ENCODE results near the gene ERN1.
"Not testable (repeated sequence)": the region's sequence is repeated elsewhere in the genome, so short reads cannot be mapped to it uniquely, and the experiment has no call there.

ERN1 gene

DNA sequence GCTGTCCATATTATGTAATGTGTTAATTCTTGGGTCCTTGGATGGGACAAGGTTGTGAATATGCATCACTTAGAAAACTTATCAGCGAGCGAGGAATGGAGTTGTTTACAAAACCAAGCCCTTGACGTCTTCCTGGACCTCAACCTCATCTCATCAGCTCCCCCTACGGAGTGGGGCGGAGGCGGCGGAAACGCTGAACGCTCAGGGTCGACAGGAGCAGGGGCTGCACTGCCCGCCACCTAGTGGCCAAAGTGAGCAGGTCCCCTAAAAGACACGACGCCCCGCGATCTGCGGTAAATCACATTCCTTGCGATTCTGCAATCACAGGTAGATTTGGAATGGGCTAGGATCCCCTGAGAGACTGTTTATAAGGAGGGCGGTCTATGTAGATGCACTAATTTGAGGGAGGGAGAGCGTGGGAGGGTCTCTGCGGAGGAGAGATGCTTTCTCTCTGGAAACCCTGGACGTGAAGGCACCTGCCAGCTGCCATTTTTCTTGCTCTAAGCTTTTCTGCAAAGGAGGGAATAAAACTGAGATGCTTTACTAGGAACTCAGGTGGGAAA, 104.1 kb downstream of the ERN1 start:
- peak; percentile 53 for DNase-seq (ENCODE audit: low spot score)

DNA sequence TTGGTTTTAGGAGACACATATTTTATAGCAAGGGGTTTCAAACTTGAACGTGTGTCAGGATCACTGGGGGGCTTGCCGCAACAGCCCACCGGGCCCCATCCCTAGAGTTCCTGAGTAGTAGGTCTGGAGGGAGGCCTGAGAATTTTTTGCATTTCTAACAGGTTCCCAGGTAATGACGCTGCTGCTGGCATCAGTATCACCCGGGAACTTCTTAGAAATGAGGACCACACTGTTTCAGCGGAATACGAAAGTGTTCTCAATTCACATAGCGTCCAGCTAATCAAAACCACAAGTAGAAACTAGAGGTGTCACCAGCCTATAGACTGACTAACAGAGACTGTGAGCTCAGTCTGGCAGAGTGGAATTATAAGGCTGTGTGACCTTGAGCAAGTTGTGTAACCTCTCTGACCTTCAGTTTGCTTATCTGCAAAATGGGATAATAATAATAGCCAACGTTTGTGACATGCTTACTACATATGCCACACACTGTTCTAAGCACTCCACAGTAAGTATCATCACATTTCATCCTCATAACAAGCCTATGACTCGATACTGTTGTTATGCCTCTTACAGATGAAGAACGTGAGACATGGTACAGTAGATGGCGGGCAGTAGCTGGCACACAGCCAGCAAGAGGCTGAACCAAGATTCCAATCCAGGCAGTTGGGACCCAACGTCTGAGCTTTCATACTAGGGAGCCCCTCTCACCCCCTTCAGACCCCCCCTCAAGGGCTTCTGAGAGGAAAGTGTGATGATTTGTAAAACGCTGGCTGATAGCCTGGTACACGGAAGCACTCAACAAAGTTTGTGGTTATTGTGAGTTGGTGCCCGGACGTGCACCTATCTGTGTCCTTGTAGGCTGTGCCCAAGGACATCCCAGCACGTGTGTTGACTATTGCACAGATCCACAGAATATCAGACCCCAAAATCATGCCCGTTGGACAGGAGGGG, 104.9 kb downstream of the ERN1 start:
- DNase-seq (ENCODE audit: low spot score) = no peak

DNA sequence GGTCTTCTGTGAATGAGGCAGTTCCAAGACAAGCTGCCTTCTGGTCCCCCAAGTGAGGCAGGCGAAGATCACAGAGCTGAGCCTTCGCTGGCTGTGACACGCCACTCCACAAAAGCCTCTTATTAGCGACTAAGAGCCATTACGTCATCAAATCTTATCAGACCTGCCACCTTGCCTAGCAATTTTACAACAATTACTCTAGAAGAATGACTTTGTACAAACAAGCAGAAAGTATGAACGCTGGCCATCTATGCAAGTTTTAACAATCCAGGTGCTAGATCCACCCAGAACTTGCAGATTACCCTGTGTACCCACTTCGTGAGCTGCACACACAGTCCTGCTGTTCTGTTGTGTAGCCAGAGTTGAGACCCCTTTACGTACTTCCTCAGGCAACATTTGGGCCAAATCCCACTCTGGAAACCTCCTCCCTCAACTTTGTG, 105.7 kb downstream of the ERN1 start:
- no peak for DNase-seq (ENCODE audit: low spot score)

DNA sequence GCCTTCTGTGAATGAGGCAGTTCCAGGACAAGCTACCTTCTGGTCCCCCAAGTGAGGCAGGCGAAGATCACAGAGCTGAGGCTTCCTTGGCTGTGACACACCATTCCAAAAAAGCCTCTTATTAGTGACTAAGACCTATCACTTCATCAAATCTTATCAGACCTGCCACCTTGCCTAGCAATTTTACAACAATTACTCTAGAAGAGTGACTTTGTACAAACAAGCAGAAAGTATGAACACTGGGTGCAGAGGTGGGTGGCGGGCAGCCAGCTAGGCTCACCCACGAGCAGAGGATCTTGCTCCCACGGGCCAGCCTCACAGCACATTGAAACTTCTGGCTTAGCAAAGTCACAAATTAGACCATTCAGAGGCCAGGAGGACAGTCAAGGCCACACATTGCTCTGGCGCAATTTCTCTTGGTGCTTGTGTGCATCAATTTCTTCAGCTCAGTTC, 107.3 kb downstream of the ERN1 start:
- DNase-seq (ENCODE audit: low spot score) = no peak

DNA sequence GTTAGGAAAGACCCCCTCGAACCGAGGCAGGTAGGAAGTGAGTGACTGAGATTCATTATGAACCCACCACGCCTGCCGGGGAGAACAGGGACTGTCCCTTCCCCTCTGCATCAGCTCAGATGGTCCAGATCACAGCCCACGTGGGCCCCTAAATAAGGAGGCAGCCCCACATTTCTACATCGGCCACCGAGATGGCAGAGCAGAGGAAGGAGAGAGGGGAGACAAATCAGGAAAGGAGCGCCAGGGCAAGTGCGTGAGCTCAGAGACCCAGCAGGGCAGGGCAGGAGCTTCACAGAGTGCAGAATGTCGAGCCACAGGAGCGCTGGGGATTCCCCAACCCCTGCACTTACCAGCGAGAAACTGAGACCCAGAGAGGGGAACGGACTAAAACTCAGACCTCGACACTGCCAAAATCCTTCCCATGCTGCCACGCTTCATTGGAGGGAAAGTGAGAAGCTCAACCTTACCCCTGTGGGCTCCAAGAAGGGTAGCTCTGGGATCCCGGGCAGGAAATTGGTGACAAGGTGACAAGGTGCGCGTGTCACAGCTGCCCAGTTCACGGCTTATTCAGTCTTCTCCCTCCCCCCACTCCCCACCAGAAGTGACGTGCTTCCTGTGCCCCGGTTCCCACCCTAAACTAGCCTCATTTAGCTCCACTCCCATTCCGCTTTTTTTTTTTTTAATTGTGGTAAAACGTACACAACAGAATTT, 109.7 kb downstream of the ERN1 start, which contains the start of gene ICAM2:
TSS of gene ICAM2 (minus strand) at position 578 of the 711 bp plus-strand sequence. CDS start 13,942 bp downstream, outside the sequence.
- no peak for DNase-seq (ENCODE audit: low spot score)

DNA sequence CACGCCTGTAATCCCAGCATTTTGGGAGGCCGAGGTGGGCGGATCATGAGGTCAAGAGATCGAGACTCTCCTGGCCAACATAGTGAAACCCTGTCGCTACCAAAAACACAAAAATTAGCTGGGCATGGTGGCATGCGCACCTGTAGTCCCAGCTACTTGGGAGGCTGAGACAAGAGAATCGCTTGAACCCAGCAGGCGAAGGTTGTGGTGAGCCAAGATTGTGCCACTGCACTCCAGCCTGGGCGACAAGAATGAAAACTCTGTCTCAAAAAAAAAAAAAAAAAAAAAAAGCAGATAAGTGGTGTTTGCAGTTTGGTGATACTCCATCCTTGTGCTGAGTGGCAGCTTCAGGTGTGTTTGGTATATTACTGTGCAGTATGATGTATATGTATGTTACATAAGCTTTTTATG, 110.4 kb downstream of the ERN1 start:
- DNase-seq (ENCODE audit: low spot score) = not testable (repeated sequence)

DNA sequence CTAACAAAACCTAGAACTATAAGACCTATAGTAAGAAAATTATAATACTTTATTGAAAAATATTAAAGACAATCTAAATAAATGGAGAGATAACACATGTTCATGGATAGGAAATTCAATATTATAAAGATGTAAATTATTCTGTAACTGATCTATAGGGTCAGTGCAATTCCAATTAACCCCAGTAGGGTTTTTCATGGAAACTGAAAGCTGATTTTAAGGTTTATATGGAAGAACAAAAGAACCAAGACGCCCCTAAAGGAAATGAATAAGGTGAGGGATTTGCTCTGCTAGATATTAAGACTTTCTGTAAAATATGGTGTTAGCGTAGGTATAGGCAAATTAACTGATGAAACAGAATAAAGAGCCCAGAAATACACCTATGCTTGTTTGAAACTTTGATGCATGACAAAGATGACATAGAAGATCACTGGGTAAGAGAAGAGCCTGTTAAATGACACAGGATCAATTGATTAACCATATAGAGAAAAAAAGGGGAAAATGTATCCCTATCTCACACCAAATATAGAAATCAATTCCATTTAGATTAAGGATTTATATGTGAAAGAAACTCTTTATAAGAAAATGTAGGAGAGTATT, 112.5 kb downstream of the ERN1 start:
- no peak for DNase-seq (ENCODE audit: low spot score)

DNA sequence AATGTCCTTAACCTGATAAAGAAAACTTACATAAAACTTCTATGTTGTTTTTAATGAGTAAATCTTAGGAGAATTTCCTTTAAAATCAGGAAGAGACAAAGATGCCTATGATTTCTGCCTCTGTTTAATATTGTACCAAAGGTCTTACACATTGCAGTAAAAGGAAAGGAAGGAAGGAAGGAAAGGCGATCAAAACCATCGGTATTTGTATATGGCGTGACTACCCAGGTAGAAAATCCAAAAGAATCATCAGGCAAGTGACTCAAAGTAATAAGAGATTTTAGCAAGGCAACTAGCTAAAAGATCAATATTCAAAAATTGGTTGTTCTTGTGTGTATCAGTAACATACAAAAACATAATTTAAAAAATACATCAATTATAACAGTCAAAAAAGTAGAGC, 113.0 kb downstream of the ERN1 start:
- no peak for DNase-seq (ENCODE audit: low spot score)

DNA sequence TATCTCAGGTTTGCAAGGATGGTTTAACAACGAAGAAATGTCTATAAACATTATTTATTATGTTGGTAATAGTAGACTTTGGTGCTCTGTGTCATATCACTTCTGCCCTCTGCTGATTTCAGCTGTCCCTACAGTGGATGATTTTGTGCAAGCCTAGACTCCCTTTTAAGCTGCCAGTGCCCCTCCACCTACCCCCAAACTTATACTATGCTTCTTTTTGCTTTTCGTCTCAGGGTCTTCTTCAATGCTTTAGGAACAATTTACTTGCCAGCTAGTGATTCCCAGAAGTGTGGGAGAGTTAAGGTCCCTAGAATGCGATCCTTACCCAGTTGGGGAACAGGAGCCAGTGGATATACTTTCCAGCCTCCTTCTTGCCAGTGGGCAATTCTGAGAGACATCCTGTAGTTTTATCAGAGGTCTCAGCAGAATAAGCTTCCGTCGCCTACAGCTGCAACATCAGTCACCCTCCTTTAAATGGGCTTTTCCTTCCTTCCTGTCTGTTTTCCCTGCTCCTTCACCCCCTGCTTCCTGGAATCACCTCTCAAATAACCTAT, 113.6 kb downstream of the ERN1 start:
- DNase-seq (ENCODE audit: low spot score) = no peak

DNA sequence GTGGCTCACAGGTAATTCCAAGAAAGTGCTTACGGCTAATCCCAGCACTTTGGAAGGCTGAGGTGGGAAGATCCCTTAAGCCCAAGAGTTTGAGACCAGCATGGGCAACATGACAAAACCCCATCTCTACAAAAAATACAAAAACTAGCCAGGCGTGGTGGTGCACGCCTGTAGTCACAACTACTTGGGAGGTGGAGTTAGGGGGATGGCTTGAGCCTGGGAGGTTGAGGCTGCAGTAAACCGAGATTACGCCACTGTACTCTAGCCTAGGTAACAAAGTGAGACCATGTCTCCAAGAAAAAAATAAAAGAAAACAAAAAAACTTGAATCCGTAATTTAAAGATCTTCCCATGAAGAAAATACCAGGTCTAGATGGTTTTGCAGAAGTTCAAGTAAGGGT, 114.5 kb downstream of the ERN1 start:
- no peak for DNase-seq (ENCODE audit: low spot score)

DNA sequence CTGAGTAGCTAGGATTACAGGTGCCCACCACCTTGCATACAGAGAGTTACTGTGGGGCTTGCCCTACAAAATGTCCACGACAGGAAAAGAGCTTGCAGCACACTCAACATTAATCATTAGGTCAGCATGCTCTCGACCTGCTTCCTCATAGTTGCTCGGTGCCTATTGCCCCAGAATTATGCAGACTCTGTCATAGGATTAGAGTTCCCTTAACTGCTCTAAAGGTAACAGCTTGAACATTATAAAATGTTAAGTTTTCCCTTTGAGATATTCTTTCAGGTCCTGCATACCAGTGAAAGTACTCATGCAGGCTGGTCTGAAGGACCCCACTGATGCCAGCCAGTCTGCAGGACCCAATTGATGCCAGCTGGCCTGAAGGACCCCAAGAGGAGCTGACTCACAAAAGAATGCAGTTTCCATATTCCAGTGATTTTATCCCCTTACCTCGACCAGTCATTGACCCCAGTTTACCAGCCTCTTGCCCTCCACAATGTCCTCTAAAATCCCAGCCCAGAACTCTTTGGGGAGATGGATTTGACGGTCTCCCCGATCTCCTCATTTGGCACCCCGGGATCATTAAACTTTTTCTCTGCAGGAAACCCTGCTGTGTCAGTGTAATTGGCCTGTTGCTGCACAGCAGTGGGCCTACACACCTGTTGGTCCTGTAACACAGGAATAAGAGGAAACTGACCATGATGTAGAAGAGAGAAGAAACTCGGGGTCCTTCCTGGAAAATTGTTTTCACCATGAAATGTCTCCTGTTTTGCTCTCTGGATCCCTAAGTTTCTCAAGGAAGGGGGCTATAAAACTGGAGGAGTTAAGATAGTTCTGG, 120.2 kb downstream of the ERN1 start:
- DNase-seq (ENCODE audit: low spot score) = no peak

DNA sequence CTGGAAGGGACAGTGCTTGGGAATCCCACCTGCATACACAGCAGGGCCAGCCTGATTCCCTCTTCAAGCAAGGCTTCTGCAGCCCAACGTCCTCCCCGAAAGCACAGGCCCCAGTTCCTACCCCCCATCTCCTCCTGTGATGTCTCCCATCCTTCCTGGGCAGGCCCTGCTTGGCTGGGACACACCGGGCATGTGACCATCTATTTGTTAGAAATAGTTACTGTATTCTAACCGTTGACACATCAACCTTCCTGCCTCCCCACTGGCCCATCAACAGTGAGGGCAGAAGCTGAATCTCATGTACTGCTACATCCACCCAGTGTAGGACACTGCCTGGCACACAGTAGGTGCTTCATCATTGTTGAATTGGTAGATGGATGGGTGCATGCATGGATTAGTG, 121.1 kb downstream of the ERN1 start:
- no peak for DNase-seq (ENCODE audit: low spot score)

DNA sequence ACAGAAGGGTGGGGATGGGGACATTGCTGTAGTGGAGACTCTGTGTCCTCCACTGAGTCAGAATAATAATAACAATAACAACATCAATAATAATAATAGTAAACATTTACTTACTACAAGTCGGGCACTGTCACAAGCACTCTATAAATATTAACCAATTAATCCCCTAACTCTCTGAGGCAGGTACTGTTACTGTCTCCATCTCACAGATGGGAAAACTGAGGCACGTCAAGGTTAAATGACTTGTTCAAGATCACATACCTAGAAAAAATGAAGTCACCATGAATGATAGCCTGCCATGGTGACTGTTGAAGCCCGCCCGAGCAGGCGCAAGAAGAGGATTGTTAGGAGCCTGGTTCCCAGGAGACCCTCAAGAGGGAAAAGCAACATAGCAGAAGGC, 121.6 kb downstream of the ERN1 start:
- DNase-seq (ENCODE audit: low spot score) = no peak

DNA sequence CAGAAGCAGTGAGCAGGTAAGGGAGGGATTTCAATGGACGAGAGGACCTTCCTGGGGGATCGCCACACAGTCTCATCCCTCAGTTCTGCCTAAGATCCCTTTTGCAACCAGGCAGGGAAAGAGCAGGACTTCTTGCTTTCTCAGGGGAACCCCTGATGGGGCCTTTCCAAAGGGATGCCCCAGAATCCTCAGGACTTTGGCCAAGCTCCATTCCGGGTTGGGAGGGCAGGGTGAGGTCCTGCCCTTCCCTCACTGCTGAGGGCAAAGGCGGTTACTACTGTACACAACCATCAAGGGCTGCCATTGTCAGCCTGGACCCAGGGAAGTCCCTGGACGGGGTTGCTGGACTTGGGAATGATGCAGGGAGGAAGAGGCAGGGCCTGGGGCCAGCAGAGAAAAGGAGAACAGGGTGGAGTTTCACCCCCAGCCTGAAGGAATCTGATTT, 122.1 kb downstream of the ERN1 start:
- no peak for DNase-seq (ENCODE audit: low spot score)

DNA sequence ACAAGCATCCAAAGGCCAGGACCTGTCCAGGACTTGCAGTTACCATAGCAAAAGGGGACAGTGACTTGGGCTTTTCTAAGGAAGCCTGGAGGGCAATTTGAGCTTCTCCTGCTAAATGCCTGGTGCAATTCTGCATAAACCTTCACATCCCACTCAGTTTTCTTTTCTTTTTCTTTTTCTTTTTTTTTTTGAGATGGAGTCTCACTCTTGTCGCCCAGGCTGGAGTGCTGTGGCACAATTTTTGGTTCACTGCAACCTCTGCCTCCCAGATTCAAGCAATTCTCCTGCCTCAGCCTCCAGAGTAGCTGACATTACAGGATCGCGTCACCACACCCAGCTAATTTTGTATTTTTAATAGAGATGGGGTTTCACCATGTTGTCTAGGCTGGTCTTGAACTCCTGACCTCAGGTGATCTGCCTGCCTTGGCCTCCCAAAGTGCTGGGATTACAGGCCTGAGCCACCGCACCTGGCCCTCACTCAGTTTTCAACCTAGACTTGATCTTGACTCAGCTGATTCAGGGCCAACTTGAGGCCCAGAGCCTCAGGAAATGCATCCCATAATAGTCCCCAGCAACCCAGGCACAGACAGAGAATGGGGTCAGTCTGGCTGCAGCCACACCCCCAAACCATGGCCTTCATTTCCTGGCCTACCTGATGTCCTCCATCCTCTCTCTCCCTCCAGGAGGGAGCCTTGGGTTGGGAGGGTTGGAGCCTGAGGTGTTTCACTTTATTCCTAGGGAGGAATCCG, 122.7 kb downstream of the ERN1 start:
- DNase-seq (ENCODE audit: low spot score) = not testable (repeated sequence)

DNA sequence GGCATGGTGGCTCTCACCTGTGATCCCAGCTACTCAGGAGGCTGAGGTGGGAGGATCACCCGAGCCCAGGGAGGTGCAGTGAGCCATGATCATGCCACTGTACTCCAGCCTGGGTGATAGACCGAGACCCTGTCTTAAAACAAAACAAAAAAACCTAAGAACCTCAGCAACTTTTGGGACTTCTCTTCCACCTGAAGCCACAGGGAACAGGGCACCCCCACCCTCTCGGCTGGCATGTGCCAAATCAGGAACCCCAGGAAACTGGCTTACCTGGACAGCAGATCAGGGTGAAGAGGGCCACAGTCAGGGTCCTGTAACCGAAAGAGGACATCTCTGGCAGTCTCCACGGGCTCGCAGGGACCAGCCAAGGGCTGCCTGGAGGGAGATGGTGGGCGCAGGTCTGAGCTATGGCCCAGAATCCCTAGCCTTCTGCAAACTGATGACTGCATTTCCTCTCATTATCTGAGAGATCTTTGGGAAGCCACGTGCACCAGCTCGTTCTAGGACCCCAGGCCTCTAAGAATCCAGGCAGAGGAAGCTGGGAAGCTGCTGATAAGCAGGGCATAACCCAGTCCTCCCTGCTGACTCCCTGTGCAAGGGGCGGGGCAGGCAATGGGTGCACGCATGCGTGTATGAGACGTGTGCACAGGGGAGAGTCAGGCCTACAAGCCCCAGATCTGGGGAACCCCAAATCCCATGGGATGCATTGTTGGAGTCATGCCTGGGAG, 123.4 kb downstream of the ERN1 start:
- peak; percentile 88 for DNase-seq (ENCODE audit: low spot score)

DNA sequence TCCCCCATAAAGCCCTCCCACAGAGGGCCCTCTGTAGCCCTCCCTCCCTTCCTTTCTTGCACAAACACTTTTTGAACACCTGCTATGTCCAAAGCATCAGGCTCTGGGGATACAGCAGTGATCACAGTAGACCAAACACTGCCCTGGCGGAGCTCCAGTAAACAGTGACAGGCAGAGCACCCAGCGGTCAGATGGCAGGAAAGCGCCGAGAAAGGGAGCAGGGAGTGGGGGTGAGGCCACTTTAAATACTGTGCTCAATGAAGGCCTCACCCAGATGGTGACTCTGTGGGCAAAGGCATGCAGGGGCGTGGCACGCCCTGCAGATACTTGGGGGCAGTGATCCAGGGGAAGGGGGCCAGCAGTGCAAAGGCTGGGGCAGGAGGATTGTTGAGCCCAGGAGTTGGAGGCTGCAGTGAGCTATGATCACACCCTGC, 124.2 kb downstream of the ERN1 start:
- DNase-seq (ENCODE audit: low spot score) = no peak

DNA sequence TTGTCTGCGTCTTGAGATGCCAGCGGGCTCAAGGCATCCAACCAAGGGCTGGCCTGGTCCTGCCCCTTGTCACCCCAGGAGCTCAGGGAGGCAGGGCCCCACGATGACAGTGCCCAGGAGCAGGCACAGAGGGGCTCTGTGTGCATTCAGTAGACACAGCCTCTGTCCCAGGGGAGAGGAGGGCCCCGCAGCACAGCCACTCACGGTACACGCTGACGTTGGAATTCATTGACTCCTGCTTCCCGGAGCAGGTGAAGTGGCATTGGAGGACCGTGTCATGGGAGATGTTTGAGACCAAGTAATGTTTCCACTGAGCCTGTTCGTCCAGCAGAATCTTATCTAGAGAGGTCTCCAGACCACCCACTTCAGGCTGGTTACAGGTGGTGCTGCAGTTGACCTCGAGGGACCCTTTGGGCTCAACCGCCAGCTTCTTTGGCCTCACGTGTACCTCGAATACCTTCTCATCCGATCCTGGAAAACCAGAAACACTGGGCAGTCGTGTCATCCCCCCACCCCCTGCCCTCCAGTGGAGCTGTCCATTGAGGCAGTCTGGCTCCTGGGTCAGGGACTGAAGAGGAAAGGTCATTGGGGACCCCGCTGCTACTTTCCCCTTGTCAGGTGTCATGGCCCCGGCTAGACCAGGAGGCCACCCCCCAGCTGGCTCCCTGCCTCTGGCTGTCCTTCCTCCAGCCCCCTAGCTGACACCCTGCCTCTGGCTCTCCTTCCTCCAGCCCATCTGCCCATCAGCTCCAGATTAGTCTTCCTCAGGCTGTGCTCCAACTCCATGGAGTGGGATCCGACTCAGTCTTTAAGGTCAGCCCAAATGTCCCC, 124.8 kb downstream of the ERN1 start:
- no peak for DNase-seq (ENCODE audit: low spot score)

Measured in hepatic stellate cell (primary cell).